Measurements from ENCODE around the gene ORAI3.
A peak's percentile ranks its signal among the peaks of the same experiment; 100 is the strongest.

Gene ORAI3

DNA sequence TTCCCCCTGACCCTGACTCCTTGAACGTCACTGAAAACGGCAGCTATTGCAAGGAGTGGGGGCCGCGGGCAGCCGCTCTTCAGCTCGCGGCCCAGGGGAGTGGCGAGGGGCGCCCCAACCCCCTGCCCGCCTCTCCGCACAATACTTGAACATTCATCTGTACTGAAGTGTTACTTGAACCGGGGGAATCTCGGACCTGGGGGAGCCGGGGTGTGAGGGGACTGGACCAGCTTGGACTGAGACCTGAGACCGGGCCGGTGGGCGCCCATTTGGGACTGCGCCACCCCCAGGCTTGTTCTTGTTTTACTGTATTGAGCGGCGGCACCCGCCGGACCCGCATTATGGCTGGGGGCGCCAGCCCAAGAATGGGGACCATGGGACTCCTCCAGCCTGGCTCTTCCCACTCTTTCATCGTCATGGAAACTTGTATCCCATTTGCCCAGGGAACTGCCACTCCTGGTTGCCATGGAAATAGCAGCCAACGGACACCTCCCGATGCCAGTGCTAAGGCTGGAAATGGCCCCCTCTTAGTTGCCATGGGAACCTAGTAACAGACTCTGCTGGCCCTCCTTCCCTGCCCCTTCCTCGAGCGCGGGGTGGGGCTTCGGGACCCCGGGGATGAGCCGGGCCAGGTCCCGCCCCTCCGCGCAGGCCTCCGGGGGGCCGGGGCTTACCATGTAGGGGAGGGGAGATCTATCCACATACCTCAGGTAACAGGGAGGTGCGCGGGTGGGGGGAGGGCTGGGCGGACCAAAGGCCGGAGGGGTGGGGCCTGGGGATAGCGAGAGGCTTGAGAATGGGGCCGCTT is 805 bp upstream of the ORAI3 start:
- DNase-seq (ENCODE audit: low read depth in 2 of 2) = no peak

DNA sequence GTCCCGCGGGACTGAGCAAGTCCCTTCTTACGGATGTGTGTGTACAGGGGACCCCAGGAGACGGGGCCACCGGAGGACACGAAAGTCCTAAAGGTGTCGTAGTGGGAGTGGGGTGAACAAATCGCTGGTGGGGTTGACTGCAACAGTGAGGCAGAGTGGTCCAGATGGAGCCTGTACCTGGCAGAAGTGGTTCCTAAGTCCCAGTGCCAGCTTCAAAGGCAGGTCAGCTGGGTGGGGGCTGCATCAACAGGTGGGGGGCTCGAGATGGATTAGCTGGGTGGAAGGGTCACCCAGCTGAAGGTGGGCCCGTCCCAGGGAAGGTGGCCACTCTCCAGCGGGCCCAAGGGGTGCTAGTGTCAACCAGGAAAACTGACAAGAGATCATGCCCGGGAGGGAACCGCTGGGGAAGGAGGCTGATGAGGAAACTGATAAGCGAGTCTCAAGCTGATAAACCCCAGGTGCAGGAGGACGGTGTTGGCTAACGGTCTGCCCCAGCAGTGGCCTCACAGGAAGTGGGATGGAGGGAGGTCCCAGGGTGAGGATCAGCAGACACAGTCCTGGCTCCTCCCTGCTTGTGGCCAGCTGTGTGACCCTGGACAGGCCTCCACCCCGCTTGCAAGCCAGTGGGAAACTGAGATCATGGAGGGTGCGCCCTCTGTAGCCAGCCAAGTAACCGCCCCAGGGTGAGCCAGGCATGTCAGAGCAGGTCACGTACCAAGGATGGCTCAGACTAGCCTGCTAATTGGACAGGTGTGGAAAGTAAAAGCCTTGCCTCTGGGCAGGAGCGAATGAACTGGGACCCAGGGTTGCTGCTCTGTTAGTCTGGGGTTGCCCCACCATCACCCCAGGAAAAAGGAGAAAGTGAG is 1.0 kb downstream of the ORAI3 start:
- DNase-seq (ENCODE audit: low read depth in 2 of 2) = peak in 1 of 2 donors; percentile 51

DNA sequence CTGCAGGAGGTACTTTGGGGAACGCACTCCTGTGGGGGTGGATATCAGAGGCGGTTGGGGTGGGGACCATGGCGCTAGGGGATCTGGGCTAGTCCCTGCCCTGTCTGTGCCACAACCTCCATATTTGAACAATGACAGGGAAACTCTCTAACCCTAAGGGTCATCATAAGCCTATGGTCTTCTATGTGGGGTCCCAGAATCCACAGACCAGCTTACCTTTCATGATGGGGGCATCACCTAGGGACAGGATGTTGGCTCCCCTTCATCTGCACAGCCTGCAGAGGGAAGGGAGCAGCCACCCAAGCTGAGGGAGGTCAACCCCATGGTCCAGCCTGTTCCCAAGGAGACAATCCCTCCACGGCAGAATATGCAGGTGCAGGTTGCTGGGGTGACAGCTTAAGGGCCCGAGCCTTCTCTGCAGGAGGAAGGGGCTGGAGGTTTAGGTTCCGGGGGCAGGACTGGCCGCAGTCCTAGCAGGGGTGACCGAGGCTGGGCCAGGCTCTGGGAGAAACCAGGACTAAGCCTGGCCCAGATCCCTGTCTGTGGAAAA is 1.7 kb downstream of the ORAI3 start:
- DNase-seq (ENCODE audit: low read depth in 2 of 2) = no peak

DNA sequence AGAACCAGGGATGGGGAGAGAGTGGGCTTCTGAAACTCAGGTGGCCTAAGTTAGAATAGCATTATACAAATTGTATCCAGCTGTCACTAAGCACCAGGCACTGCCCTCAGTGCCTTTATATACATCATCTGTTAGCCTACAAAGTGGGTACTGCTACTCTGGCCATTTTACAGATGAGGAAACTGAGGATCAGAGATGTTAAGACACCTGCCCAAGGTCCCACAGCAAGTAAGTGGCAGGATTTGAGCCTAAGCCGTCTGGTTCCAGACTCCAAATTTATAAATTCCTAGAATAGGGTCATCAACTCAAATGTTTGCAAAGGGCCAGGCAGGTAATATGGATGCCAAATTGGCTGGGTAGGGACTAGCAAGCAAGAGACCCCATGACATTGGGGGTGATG is 2.3 kb downstream of the ORAI3 start:
- no peak for DNase-seq (ENCODE audit: low read depth in 2 of 2)

DNA sequence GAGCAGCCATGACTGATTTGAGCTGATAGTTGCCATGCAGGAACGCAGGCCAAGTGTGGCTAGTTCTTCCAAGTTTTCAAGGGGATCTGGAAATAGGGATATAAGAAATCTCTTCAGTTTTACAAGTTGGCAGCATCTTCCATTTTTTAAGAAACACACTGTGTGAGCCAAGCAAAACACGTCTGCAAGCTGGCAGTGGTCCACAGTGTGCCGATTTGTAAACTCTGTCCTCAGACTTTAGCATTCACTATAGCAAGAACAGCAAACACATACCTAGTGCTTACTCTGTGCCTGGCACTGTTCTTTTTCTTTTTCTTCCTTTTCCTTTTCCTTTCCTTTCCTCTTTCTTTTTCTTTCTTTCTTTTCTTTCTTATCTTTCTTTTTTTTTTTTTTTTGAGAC is 2.9 kb downstream of the ORAI3 start:
- DNase-seq (ENCODE audit: low read depth in 2 of 2) = no peak

DNA sequence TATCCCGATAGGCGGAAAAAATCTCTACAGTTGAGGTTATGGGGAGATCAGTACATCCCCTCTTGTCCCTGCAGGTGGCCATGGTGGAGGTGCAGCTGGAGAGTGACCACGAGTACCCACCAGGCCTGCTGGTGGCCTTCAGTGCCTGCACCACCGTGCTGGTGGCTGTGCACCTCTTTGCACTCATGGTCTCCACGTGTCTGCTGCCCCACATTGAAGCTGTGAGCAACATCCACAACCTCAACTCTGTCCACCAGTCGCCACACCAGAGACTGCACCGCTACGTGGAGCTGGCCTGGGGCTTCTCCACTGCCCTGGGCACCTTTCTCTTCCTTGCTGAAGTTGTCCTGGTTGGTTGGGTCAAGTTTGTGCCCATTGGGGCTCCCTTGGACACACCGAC is 4.2 kb downstream of the ORAI3 start:
- DNase-seq (ENCODE audit: low read depth in 2 of 2) = no peak

DNA sequence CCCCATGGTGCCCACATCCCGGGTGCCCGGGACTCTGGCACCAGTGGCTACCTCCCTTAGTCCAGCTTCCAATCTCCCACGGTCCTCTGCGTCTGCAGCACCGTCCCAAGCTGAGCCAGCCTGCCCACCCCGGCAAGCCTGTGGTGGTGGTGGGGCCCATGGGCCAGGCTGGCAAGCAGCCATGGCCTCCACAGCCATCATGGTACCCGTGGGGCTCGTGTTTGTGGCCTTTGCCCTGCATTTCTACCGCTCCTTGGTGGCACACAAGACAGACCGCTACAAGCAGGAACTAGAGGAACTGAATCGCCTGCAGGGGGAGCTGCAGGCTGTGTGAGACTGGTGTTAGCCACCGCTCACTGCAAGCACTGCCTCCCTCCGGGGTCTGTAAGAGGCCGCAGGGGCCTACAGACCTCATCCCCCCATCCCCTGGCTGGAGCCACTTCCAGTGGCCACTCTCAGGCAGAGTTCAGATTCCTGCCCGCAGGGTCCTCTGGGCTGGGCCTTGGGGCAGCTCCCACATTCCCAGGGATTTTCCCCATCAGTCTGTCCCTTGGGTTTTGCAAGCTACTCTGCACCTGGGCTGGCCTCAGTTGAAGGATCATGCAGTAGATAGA is 4.8 kb downstream of the ORAI3 start:
- DNase-seq (ENCODE audit: low read depth in 2 of 2) = peak; percentile 40 to 57

DNA sequence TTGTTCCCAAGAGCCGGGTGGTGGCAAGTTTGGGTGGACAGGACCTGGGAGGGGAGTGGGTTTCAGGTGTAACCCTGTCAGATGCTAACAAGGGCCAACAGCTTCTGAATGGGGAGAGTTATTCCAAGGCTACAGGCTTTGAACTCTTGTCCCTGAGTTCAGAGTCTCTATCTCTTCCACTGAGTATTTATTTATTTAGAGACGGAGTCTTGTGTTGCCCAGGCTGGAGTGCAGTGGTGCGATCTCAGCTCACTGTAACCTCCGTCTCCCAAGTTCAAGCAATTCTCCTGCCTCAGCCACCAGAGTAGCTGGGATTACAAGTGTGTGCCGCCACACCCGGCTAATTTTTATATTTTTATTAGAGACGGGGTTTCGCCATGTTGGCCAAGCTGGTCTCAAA is 6.1 kb downstream of the ORAI3 start:
- DNase-seq (ENCODE audit: low read depth in 2 of 2) = no peak

DNA sequence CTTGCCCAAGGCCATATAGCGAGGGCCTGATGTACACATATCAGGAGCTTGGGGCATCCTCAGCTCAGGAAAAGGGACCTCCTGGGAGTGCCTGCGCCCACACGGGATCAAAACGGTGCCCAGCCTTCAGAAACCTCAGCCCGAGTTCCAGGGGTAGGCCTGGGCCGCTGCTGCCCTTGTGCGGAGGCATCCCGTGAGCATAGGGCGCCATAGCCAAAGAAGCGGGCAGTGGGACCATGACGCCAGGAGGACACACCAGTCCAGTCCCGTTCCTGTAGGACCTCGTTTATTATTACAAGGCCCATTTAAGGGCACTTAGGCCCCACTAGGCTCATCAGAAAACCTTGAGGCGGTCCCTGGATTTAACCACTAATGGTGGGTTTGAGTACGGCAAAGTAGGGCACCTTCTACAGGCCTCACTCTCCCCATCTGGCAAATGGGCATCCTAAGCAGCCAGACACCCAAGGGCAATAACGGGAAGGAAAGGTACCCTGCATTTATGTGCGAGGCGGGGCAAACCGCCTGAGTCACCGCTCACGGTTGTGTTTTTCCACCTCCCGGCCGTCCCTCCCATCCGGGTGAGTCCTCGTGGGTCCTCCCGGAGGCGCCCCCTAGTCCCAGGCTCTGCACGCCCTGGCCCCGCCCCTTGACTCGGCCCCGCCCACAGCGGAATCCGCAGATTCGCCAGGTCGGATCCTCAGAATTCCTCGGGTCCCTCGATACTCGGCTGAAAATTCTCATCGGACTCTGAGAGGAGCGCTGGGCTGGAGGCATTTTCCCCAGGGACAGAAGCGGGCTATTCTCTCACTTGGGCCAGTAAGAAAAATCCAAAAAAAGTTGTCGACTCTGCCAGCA is 8.0 kb downstream of the ORAI3 start:
- peak; percentile 89 to 90 for DNase-seq (ENCODE audit: low read depth in 2 of 2)

DNA sequence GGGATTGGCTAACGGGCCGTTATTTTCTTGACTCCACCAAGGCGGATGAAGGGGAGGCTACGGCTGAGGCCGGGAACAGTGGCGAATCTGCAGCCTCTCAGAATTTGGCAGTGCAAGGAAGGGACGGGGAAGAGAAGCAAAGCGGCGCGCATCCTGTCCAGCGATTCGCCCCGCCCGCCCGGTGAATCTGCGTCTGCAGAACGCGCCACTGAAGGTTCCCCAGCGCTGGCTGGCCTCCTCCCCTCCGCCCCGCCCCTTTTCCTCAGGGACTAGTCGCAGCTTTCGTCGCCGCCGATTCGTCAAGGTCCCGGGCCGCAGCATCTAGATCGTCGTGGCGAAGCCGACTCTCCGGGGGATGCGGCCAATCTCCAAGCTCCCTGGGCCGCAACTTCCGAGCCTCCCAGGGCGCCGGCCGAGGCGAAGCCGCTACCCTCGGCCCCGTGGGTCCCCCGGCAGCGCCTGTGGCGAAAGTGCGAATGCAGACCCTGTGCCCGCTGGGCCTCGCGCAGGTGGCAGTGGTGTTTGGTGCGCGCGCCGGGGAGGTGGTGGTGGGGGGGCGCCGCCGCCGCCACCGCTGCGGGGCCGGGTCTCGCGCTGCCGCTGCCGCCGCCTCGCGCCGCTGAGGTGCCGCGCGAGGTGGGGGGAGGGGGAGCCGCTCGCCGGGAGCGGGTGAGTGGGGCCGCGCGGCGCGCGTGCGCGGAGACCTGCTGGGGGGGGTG is 8.7 kb downstream of the ORAI3 start, which contains the start of gene SETD1A:
TSS of gene SETD1A (plus strand) at position 299 of the 719 bp plus-strand sequence. CDS start 978 bp downstream, outside the sequence.
- peak; percentile 97 for DNase-seq (ENCODE audit: low read depth in 2 of 2)

DNA sequence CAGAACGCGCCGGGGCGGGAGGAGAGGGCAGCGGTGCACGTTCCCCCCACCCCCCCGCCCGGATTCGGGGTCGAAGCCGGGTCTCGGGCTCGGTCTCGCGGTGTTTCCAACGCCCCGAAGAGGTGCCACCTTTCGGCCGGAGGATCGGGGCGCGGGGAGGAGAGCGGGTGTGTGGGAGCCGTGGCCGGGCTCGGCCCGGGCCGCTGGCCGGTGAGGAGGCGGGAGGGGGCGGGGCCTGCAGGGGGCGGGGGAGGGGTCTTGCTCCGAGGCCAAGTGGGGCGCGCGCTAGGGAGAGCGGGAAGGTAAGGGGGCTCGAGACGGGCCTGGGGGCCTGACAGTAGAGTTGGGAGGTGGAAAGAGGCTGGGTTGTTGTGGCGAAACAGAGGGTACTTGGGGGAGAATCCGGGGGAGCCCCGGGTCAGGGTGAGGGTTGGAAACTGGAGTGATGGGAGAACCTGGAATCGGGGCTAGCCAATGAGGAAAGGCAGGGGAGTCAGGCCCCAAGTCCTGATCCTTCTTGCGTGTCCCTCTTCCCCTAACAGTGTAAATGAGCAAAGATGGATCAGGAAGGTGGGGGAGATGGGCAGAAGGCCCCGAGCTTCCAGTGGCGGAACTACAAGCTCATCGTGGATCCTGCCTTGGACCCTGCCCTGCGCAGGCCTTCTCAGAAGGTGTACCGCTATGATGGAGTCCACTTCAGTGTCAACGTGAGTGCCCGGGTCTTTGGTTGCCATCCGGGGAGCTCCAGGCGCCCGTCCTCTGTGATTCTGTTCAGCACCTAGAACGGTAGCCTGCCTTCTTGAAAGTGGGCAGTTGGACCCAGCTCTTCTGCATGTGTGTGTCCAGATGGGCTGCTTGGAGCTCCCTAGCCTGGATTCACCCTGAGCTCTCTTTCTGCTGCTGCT is 9.6 kb downstream of the ORAI3 start:
- no peak for DNase-seq (ENCODE audit: low read depth in 2 of 2)

DNA sequence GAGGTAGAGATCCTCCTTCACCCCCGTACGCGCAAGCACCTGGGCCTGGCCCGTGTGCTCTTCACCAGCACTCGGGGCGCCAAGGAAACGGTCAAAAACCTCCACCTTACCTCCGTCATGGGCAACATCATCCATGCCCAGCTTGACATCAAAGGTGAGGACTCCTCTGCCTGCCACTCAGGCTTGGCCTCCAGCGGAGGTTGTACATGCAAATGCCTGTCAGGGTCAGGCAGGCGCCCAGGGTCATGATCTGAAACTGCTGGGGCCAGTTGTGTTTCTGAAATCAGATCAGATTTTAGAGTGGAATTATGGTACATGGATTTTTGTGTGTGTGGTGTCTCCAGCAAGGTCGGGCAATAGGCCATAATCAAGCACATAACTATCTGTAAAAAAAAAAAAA is 12.5 kb downstream of the ORAI3 start:
- no peak for DNase-seq (ENCODE audit: low read depth in 2 of 2)

DNA sequence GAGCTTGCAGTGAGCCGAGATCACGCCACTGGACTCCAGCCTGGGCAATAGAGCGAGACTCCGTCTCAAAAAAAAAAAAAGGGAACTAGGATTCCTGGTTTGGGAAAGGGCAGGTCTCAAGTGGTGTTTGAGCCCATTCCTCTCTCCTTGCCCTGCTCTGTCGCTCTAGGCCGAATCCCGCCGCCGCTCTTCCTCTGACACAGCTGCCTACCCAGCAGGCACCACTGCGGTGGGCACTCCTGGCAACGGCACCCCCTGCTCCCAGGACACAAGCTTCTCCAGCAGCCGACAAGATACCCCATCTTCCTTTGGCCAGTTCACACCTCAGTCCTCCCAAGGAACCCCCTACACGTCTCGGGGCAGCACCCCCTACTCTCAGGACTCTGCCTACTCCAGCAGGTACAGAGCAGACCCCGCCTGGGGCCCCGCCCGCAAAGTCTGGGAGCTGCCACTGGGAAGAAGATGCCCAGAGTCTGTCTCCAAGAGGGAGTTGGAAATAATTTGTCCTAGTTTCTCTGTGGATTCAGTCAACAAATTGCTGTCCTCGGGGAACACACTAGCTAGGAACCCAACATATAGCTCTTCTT is 15.2 kb downstream of the ORAI3 start:
- DNase-seq (ENCODE audit: low read depth in 2 of 2) = no peak

DNA sequence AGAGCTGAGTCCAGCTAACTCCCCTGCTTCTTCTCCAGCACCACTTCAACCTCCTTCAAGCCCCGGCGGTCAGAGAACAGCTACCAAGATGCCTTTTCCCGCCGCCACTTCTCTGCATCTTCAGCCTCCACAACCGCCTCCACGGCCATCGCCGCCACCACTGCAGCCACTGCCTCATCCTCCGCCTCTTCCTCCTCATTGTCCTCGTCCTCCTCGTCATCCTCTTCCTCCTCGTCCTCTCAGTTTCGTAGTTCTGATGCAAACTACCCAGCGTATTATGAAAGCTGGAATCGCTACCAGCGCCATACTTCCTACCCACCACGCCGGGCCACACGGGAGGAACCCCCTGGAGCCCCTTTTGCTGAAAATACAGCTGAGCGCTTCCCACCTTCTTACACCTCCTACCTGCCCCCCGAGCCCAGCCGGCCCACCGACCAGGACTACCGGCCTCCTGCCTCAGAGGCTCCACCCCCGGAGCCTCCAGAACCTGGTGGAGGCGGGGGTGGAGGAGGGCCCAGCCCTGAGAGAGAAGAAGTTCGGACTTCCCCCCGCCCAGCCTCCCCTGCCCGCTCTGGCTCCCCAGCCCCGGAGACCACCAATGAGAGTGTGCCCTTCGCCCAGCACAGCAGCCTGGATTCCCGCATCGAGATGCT is 15.8 kb downstream of the ORAI3 start:
- DNase-seq (ENCODE audit: low read depth in 2 of 2) = no peak

DNA sequence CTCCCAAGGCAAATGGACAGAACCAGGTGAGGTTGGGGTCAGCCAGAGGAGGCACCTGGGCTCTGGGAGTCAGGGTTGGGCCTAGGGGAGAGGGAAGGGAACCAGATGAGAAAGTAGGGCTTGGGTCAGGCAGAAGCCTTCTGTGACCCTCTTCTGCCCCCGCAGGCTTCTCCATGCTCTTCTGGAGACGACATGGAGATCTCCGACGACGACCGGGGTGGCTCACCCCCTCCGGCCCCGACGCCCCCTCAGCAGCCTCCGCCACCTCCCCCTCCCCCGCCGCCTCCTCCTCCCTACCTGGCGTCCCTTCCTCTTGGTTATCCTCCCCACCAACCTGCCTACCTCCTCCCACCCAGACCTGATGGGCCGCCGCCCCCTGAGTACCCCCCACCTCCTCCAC is 16.6 kb downstream of the ORAI3 start:
- DNase-seq (ENCODE audit: low read depth in 2 of 2) = no peak

DNA sequence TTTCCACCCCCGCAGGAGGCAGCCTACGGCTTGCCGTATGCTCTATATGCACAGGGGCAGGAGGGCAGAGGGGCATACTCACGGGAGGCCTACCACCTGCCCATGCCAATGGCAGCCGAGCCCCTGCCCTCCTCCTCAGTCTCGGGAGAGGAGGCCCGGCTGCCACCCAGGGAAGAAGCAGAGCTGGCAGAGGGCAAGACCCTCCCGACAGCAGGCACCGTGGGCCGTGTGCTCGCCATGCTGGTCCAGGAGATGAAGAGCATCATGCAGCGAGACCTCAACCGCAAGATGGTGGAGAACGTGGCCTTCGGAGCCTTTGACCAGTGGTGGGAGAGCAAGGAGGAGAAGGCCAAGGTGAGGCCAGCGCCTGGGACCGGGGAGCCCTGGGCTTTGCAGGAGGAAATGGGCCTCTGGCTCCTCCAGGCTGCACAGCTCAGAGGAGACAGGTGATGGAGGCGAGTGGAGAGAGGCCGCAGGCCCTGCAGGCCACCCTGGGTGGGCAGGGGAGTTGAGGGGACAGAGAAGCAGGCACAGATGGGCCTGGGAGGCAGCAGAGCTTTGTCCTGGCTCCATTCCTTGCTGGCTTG is 17.3 kb downstream of the ORAI3 start:
- DNase-seq (ENCODE audit: low read depth in 2 of 2) = no peak

DNA sequence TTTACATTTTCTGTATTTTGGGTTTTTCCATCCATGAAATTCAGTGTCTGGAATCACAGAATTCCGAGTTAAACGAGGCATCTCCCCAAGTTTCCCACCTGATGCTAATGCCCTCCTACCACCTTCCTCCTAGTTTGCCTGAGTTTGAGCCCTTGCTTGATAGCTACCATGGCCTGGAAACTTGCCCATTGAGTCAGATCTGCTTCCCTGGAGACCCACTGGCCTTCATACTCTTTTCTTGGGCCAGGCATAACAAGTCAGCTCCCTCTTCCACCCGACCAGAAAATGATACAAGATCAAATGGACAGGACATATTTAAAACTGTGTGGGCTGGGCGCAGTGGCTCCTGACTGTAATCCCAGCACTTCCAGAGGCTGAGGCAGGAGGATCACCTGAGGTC is 18.9 kb downstream of the ORAI3 start:
- DNase-seq (ENCODE audit: low read depth in 2 of 2) = no peak

DNA sequence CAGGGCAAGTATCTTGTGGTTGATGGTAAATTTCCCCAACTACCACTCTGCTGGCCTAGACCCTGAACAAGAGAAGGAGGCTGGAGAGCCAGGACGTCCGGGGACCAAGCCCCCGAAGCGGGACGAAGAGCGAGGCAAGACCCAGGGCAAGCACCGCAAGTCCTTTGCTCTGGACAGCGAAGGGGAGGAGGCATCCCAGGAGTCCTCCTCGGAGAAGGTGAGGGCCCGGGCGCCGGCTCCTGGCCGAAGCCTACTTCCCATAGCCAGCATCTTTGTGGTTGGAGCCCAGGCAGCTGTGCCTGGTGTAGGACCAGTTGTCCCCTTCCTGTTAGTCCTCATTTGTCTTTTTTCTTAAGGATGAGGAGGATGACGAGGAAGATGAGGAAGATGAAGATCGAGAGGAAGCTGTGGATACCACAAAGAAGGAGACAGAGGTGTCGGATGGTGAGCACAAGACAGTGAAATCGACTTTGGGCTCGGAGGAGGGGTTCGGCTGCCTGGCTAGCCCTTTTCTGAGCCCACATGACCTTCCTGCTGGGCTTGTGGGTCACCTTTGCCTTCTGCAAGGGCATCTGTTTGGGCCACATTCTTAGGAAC is 20.5 kb downstream of the ORAI3 start:
- DNase-seq (ENCODE audit: low read depth in 2 of 2) = no peak
